NB4 (cell line): Measurements from ENCODE around the gene PDE5A.

Experiments
- DNase-seq: peaks from one replicate; pipeline ENCODE4 v3.0.0; 2010; ENCODE audit warnings: low read depth
- H3K4me3 ChIP-seq: one replicate; pipeline ENCODE4 v1.5.1; 2011; ENCODE audit warnings: mild to moderate bottlenecking, low read depth, low read length, moderate library complexity
- MYC ChIP-seq: IDR thresholded peaks from 2 replicates; pipeline ENCODE4 v1.6.1; 2011; ENCODE audit warnings: low read depth, low read length
- POLR2A ChIP-seq: IDR thresholded peaks from 2 replicates; pipeline ENCODE4 v1.6.1; 2011; ENCODE audit warnings: mild to moderate bottlenecking; ENCODE audit not compliant: insufficient read length; ENCODE audit errors: extremely low read depth
- TF ChIP-seq, protein P1 (sequence below): IDR thresholded peaks from one replicate; pipeline ENCODE4 v1.5.1; 2012; ENCODE audit warnings: low read depth, low read length
- TF ChIP-seq, protein P2 (sequence below): IDR thresholded peaks from 2 replicates; pipeline ENCODE4 v1.6.1; 2011; ENCODE audit warnings: low read depth, low read length

PDE5A gene

GRCh38 chr4:119518230-119518892 is 110.2 kb downstream of the PDE5A start:
- no peak overlapping the region for H3K4me3 ChIP-seq
- no peak for DNase-seq
- TF ChIP-seq MYC (no peak), POLR2A (no peak)
- TF ChIP-seq, protein P1, sequence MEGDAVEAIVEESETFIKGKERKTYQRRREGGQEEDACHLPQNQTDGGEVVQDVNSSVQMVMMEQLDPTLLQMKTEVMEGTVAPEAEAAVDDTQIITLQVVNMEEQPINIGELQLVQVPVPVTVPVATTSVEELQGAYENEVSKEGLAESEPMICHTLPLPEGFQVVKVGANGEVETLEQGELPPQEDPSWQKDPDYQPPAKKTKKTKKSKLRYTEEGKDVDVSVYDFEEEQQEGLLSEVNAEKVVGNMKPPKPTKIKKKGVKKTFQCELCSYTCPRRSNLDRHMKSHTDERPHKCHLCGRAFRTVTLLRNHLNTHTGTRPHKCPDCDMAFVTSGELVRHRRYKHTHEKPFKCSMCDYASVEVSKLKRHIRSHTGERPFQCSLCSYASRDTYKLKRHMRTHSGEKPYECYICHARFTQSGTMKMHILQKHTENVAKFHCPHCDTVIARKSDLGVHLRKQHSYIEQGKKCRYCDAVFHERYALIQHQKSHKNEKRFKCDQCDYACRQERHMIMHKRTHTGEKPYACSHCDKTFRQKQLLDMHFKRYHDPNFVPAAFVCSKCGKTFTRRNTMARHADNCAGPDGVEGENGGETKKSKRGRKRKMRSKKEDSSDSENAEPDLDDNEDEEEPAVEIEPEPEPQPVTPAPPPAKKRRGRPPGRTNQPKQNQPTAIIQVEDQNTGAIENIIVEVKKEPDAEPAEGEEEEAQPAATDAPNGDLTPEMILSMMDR: no peak
- TF ChIP-seq, protein P2, sequence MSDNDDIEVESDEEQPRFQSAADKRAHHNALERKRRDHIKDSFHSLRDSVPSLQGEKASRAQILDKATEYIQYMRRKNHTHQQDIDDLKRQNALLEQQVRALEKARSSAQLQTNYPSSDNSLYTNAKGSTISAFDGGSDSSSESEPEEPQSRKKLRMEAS: no peak

GRCh38 chr4:119517361-119518229 is 111.0 kb downstream of the PDE5A start:
- TF ChIP-seq MYC: no peak
- TF ChIP-seq, protein P2: no peak
- TF ChIP-seq, protein P1: no peak
- no peak for TF ChIP-seq POLR2A
- no peak for DNase-seq
- H3K4me3 ChIP-seq: no peak overlapping the region

DNA sequence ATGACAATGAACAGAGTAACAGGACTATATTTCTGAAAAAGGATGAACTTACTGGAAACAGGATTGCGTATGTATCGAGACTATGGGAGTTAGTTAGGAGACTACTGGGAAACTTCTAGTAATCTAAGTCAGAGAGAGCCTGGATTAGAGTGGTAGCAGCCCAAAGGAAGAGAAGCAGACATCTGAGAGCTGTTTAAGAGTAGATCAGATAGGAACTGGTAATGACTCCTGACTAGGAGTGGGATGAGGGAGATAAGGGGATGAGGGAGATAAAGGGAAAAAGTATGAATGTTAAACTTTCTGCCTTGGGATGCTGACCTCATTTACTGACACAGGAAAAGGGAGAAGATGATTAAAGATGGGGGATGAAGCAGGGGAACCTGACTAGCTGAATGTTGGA is 116.2 kb downstream of the PDE5A start:
- no peak for TF ChIP-seq POLR2A
- no peak for TF ChIP-seq MYC
- TF ChIP-seq, protein P1: no peak
- TF ChIP-seq, protein P2: no peak
- no peak for DNase-seq
- no peak overlapping the region for H3K4me3 ChIP-seq

- TF ChIP-seq, protein P2: no peak
- TF ChIP-seq MYC: no peak
- no peak for TF ChIP-seq POLR2A
- TF ChIP-seq, protein P1: no peak
- no peak for DNase-seq
- no peak overlapping the region for H3K4me3 ChIP-seq
Measured at GRCh38 chr4:119510395-119511149, 118.0 kb downstream of the PDE5A start.

GRCh38 chr4:119508281-119508680 is 120.3 kb downstream of the PDE5A start:
- no peak for DNase-seq
- no peak for TF ChIP-seq POLR2A
- TF ChIP-seq, protein P2: no peak
- TF ChIP-seq MYC: no peak
- TF ChIP-seq, protein P1: no peak
- H3K4me3 ChIP-seq: no peak overlapping the region
